Measurements from ENCODE around the gene STMN3.
"Not testable (repeated sequence)": the region's sequence is repeated elsewhere in the genome, so short reads cannot be mapped to it uniquely, and the experiment has no call there.

The STMN3 gene

GRCh38 chr20:63678667-63679465 lies 25.6 kb upstream of the STMN3 start:
- no peak for DNase-seq (ENCODE audit: low spot score)

- DNase-seq (ENCODE audit: low spot score): no peak
Observed at GRCh38 chr20:63678071-63678470, 24.8 kb upstream of the STMN3 start.

GRCh38 chr20:63675681-63676368 lies 22.6 kb upstream of the STMN3 start:
- no peak for DNase-seq (ENCODE audit: low spot score)

- DNase-seq (ENCODE audit: low spot score): no peak
Observed at GRCh38 chr20:63673951-63674350, 20.7 kb upstream of the STMN3 start.

- DNase-seq (ENCODE audit: low spot score): no peak
Observed at GRCh38 chr20:63672666-63673065, 19.4 kb upstream of the STMN3 start.

GRCh38 chr20:63671695-63672094 lies 18.5 kb upstream of the STMN3 start:
- DNase-seq (ENCODE audit: low spot score): not testable (repeated sequence)

- DNase-seq (ENCODE audit: low spot score): no peak
Observed at GRCh38 chr20:63668351-63668750, 15.1 kb upstream of the STMN3 start.

GRCh38 chr20:63667858-63668257 lies 14.6 kb upstream of the STMN3 start:
- DNase-seq (ENCODE audit: low spot score): no peak

GRCh38 chr20:63665708-63666107 lies 12.5 kb upstream of the STMN3 start:
- no peak for DNase-seq (ENCODE audit: low spot score)

GRCh38 chr20:63664861-63665594 lies 11.8 kb upstream of the STMN3 start:
- no peak for DNase-seq (ENCODE audit: low spot score)

GRCh38 chr20:63664143-63664851 lies 11.1 kb upstream of the STMN3 start:
- no peak for DNase-seq (ENCODE audit: low spot score)

GRCh38 chr20:63663332-63664066 lies 10.3 kb upstream of the STMN3 start:
- no peak for DNase-seq (ENCODE audit: low spot score)

GRCh38 chr20:63662813-63663189 lies 9.6 kb upstream of the STMN3 start:
- no peak for DNase-seq (ENCODE audit: low spot score)

GRCh38 chr20:63661959-63662812 lies 9.0 kb upstream of the STMN3 start:
- DNase-seq (ENCODE audit: low spot score): no peak

GRCh38 chr20:63661108-63661507 lies 7.9 kb upstream of the STMN3 start:
- DNase-seq (ENCODE audit: low spot score): no peak

- no peak for DNase-seq (ENCODE audit: low spot score)
Observed at GRCh38 chr20:63660622-63661021, 7.4 kb upstream of the STMN3 start.

GRCh38 chr20:63660174-63660573 lies 7.0 kb upstream of the STMN3 start:
- not testable (repeated sequence) for DNase-seq (ENCODE audit: low spot score)

- peak; percentile 38 for DNase-seq (ENCODE audit: low spot score)
Observed at GRCh38 chr20:63659370-63659769, 6.1 kb upstream of the STMN3 start.

GRCh38 chr20:63658749-63659187 lies 5.5 kb upstream of the STMN3 start:
- no peak for DNase-seq (ENCODE audit: low spot score)

GRCh38 chr20:63657937-63658748 lies 4.9 kb upstream of the STMN3 start, which contains the start of gene RTEL1:
Gene RTEL1 (plus strand): TSS chr20:63658312. CDS start chr20:63659403, 1,091 bp downstream.
- peak; percentile 92 for DNase-seq (ENCODE audit: low spot score)
